ENCODE results near the gene PHF2. TPM values are rescaled to one million over a fixed set of nuclear protein-coding genes. Genes with fewer than 3 reads are reported as not detected.

Gene PHF2
- total RNA-seq, 4 donors from 2014 or later = 23.3 to 33.1 (median 28.6) TPM

DNA sequence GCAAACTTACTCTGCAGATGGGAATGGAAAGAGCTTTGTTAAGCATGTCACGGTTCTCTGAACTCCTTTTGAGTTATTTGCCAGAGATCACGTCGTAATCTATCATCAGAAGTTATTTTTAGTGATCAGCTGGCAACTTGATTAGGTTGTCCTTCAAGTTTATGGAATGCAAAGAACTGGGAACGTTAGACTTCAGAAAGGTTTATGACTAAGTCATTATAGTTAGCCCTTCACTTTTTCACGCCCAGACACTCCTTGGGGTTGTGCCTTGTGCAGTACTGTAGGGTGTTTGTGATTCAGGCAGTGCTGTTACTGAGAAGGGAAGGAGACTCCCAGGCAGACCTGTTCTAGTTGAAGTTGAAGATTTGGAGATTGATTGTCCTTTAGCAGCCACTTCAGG, 26.8 kb upstream of the PHF2 start:
- no peak for DNase-seq (ENCODE audit: low spot score in 2 of 2)
- WGBS, 2 donors = 42 to 49% methylated on average over 5 of the region's 5 CpGs
- intact Hi-C loops (cut with DNase I; ENCODE audit: low total_unique reads) = no loop called here
- H3K4me3 ChIP-seq (ENCODE audit: low read depth, poor library complexity, severe bottlenecking) = no peak overlapping the region
- TF ChIP-seq, protein P1, sequence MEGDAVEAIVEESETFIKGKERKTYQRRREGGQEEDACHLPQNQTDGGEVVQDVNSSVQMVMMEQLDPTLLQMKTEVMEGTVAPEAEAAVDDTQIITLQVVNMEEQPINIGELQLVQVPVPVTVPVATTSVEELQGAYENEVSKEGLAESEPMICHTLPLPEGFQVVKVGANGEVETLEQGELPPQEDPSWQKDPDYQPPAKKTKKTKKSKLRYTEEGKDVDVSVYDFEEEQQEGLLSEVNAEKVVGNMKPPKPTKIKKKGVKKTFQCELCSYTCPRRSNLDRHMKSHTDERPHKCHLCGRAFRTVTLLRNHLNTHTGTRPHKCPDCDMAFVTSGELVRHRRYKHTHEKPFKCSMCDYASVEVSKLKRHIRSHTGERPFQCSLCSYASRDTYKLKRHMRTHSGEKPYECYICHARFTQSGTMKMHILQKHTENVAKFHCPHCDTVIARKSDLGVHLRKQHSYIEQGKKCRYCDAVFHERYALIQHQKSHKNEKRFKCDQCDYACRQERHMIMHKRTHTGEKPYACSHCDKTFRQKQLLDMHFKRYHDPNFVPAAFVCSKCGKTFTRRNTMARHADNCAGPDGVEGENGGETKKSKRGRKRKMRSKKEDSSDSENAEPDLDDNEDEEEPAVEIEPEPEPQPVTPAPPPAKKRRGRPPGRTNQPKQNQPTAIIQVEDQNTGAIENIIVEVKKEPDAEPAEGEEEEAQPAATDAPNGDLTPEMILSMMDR (IDR thresholded peaks at IDR 0.05) = no peak
- no peak for TF ChIP-seq POLR2A (IDR thresholded peaks at IDR 0.05)

DNA sequence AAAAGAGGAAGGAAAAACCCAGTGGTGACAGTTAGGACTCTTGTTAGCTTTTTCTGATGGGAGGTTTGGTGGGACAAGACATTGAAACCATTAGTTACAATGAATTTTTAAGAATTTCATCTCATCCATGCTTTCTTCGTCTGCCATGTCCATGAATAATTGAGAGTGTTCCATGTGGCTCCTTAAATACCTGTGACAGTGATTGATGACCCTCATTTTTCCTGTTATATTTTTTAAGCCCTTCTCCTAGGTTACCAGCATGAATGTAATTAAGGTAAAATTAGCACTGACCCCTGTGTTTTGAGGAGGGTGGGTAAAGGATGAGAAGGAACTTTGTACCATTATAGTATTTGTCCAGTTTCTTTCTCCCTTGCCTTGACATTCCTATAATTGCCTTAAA, 23.5 kb upstream of the PHF2 start:
- H3K4me3 ChIP-seq (ENCODE audit: low read depth, poor library complexity, severe bottlenecking) = no peak overlapping the region
- intact Hi-C loops (cut with DNase I; ENCODE audit: low total_unique reads) = loop anchor here (1.0 kb wide), 1 partner anchor 32 kb away; no protein-coding TSS in a partner anchor
- TF ChIP-seq, protein P1 (IDR thresholded peaks at IDR 0.05) = no peak
- 93 to 100% methylated on average over 1 of the region's 1 CpG for WGBS, 2 donors
- no peak for DNase-seq (ENCODE audit: low spot score in 2 of 2)

DNA sequence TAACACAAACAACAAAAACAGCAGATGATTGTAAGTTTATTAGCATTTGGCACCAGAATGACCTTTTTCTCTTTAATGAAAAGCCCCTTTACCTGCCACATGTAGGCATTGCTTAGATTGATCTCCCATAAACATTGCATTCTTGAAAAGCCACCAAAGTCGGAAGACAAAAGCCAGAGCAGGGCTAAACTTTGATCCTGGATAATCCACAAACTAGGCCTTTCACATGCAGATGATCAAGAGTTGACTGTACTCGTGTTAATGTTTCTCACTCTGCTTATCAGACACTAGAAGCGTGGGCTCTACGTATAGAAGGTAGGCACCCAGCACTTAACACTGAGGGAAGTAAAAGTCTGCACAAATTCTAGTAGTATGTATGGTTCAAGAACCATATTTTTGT, 21.0 kb upstream of the PHF2 start:
- no peak overlapping the region for H3K4me3 ChIP-seq (ENCODE audit: low read depth, poor library complexity, severe bottlenecking)
- DNase-seq (ENCODE audit: low spot score in 2 of 2) = no peak
- intact Hi-C loops (cut with DNase I; ENCODE audit: low total_unique reads) = no loop called here
- WGBS, 2 donors = 82% methylated on average over 4 of the region's 4 CpGs
- TF ChIP-seq, protein P1 (IDR thresholded peaks at IDR 0.05) = no peak
- no peak for TF ChIP-seq POLR2A (IDR thresholded peaks at IDR 0.05)

DNA sequence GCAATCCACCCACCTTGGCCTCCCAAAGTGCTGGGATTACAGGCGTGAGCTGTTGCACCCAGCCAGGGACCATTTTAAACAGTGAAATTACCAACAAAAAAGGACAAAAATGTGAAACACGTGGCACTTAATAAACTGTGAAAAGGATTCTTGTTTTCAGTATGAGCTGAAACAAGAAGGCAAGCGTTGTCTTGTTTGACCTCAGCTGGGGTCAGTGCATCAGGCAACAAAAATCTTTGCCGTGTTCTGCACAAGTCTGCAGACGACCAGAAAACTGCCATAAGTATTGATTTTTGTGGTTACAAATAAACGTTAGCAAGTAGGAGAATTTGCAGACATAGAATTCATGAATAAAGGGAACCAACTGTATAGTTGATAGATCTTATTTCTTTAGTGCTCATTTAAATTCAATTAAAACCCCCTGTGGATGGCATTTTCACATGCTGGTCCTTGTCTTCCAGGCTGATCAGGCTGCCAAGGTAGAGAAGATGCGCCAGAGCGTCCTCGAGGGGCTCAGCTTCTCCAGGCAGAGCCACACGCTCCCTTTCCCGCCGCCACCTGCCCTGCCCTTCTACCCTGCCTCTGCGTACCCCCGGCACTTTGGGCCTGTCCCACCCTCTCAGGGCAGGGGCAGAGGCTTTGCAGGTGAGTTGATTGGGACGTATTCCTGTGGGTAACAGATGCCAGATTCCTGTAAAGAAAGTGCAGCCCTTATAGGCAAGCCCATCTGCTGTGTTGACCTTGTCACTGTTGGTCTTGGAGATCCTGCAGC, 18.8 kb upstream of the PHF2 start:
- TF ChIP-seq, protein P1 (IDR thresholded peaks at IDR 0.05) = no peak
- TF ChIP-seq POLR2A (IDR thresholded peaks at IDR 0.05) = no peak
- no peak overlapping the region for H3K4me3 ChIP-seq (ENCODE audit: low read depth, poor library complexity, severe bottlenecking)
- WGBS, 2 donors = 86 to 91% methylated on average over 15 of the region's 15 CpGs
- intact Hi-C loops (cut with DNase I; ENCODE audit: low total_unique reads) = no loop called here
- no peak for DNase-seq (ENCODE audit: low spot score in 2 of 2)

DNA sequence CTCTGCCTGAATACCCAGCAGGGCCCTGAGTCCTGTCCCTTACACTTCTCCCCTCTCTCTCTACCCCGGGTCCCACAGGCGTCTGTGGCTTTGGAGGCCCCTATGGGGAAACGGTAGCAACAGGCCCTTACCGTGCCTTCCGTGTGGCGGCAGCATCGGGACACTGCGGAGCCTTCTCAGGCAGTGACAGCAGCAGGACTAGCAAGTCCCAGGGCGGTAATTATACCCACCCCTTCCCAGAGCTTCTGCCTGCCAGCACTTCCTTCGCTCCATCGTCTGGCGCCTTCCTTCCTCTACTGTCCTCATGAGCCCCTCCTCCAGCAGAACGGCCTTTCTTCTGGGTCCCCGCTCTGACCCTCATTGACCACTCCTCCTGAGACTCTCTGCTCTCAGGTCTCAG, 17.9 kb upstream of the PHF2 start:
- WGBS, 2 donors = 87 to 91% methylated on average over 14 of the region's 14 CpGs
- no peak for DNase-seq (ENCODE audit: low spot score in 2 of 2)
- intact Hi-C loops (cut with DNase I; ENCODE audit: low total_unique reads) = no loop called here
- no peak overlapping the region for H3K4me3 ChIP-seq (ENCODE audit: low read depth, poor library complexity, severe bottlenecking)
- no peak for TF ChIP-seq POLR2A (IDR thresholded peaks at IDR 0.05)
- TF ChIP-seq, protein P1 (IDR thresholded peaks at IDR 0.05) = no peak

DNA sequence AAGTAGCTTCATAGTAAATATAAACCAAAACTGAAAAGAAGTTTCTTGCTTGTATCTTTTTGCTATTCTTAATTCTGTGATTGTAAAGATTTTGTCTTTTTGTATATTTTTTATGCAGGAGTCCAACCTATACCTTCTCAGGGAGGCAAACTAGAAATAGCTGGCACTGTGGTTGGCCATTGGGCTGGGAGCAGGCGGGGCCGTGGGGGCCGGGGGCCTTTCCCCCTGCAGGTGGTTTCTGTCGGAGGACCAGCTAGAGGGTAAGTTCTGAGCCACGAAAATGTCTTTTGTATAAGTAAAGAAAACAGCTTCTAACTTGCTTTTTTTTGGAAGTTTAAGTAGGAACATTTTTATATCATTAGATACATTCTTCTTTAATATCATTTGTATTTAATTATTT, 15.4 kb upstream of the PHF2 start:
- 78 to 87% methylated on average over 5 of the region's 5 CpGs for WGBS, 2 donors
- DNase-seq (ENCODE audit: low spot score in 2 of 2) = no peak
- TF ChIP-seq, protein P1 (IDR thresholded peaks at IDR 0.05) = no peak
- TF ChIP-seq POLR2A (IDR thresholded peaks at IDR 0.05) = no peak
- intact Hi-C loops (cut with DNase I; ENCODE audit: low total_unique reads) = no loop called here
- no peak overlapping the region for H3K4me3 ChIP-seq (ENCODE audit: low read depth, poor library complexity, severe bottlenecking)
